ENCODE data around the gene ZNG1F.
"Not testable (repeated sequence)": the region's sequence is repeated elsewhere in the genome, so short reads cannot be mapped to it uniquely, and the experiment has no call there.

Gene ZNG1F

DNA sequence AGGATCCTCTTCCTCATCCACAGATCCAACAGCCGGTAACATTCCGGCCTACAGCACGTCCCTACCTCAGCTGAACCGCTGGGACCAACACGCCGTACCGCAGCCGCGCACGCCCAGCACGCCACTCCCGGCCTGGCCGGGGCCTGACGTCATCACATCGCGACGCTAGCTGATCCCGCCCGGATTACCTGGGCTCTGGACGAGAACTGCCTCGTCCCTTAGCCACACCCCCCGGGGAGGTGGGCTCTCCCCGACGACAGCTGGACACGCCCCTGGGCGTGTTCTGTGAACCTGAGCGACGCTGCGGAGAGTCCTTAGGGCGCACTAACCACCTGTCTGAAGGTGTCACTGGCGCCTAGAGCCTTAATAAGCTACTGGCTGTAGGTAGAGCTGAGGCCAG, at the start of gene ZNG1F:
TSS of gene ZNG1F (minus strand) at position 101 of the 400 bp plus-strand sequence. CDS start at position 42, 59 bp downstream.
- DNase-seq: not testable (repeated sequence)

DNA sequence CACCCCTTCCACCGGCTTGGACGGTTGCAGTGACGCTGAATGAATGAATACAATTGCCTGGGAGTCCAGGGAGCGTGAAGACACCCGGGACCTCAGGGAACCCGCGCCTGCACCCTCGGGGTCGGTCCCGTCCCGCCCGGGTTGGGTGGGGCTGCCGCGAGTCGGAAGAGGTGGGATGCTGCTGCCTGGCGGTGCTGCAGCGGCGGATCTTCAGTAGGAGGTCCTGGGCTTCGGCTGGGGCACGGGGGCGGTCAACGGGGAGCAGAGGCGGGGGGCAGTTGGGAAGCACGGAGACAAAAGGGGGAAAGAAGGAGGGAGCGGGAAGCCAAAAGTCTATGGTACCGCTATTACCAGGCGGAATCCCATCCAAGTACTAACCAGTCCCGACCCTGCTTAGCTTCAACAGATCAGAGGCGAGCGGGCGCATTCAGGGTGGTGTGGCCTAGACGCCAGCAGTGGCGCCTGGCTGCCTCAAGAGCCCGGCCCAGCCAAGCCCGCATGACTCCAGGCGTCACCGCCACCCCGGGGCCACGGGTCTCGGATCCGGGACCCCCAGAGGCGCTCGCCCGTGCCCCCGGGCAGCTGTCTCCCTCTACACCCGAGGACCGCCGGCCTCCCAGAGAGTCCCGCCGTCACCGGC, 48.1 kb upstream of the ZNG1F start:
- peak; percentile 35 for DNase-seq

DNA sequence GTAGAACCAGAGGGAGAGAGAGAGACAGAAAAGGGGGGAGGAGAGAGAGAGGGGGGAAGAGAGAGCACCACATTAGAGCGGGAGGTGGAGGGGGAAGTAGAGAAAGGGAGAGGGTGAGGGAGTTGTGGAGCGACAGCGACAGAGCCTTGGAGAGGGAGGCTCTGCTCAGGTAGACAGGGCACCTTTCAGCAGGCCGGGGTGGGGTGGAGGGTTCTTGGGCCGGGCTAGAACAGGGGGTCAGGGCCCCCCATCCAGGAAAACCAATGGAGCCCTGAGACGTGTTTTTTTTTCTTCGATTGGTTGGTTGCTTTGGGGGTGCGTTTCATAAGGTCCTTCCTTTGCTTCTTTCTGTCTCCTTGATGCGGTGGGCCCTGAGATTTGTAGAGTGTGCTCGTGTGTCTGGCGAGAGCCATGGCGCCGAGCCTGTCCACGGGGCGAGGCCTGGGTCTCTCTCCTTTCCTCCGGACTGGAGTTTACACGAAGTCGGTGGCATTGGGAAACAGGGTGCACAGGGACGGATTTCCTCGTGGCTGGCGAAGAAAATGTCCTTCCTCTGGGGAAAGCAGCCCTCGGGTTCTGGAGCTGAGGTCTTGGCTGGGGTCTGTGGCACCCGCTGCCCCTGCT, 47.5 kb upstream of the ZNG1F start:
- not testable (repeated sequence) for DNase-seq

DNA sequence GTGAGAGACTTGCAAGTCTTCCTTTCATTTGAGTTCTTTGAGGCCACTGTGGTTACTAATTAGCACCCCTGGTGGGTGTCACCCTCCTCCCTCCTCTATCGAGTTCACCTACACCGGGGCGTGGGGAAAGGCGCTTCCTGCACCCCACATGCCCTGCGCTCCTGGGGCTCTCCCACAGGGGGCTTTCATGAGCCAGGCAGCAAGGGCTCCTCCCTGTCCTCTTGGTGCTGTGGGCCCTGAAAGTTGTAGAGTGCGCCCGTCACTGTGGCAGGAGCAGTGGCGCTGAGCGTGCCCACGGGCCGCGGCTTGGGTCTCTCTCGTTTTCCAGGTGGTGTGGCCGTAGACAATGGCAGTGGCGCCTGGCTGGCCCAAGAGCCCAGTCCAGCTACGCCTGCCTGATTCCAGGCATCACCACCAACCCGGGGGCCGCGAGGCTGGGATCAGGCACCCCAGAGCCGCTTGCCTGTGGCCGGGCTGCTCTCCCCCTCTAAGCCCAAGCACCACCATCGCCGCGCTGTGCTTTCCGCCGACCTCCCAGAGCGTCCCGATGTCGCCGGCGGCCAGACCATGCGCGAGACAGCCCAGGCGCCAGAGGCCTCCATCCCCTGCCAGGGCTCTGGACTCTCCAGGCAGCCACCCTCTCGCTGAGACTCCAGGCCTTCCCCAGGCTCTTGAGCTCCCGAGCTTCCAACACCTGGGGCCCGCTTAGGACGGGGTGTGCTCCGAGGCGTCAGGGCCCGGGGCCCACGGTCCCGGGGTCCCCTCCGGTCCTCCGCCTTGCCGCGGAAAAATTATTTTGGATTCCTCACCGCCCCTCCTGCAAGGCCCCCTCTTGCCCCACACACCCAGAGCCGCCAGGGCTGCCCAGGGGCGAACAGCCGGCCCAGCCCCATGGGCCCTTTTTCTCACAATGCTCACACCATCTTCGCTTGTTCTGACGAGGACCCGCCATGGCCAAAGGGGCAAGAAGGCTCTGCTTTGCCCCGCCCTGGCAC, 46.0 kb upstream of the ZNG1F start:
- peak; percentile 34 for DNase-seq

DNA sequence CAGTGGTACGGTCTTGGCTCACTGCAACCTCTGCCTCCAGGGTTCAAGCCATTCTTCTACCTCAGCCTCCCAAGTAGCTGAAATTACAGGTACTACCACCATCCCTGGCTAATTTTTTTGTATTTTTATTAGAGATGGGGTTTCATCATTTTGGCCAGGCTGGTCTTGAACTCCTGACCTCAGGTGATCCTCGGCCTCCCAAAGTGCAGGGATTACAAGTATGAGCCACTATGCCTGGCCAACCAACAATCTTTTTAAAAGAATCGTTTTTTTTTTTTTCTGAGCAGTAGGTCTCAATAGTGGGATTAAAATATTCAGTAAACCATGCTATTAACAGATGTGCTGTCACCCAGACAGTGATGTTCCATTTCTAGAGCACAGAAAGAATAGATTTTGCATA, 45.1 kb upstream of the ZNG1F start:
- not testable (repeated sequence) for DNase-seq

DNA sequence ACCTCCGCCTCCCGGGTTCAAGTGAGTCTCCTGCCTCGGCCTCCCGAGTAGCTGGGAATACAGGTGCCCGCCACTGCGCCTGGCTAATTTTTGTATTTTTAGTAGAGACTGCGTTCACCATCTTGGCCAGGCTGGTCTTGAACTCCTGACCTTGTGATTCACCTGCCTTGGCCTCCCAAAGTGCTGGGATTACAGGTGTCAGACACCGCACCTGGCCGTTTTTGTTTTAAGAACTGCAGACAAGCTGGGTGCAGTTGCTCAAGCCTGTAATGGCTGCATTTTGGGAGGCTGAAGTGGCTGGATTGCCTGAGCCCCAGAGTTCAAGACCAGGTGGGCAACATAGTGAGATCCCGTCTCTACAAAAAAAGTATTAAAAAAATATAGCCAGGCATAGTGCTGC, 43.2 kb upstream of the ZNG1F start:
- not testable (repeated sequence) for DNase-seq

DNA sequence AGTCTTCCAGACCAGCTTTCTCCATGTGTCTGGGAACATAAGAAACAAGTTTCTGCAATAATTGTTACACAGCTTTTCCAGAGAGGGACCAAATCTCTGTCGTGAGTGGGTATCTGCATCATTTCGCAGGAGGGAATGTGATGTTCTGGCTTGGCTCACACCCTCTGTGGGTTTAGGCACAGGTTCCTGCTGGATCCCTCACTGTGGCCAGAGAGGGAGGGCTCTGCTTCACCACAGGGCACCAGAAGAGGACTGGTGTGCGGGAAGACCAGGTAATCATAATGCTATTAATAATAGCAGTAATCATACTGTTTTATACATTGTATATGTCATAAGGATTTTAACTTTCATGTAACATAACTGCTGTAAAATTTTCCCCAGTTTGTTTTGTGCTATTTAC, 41.3 kb upstream of the ZNG1F start:
- DNase-seq: peak; percentile 2

DNA sequence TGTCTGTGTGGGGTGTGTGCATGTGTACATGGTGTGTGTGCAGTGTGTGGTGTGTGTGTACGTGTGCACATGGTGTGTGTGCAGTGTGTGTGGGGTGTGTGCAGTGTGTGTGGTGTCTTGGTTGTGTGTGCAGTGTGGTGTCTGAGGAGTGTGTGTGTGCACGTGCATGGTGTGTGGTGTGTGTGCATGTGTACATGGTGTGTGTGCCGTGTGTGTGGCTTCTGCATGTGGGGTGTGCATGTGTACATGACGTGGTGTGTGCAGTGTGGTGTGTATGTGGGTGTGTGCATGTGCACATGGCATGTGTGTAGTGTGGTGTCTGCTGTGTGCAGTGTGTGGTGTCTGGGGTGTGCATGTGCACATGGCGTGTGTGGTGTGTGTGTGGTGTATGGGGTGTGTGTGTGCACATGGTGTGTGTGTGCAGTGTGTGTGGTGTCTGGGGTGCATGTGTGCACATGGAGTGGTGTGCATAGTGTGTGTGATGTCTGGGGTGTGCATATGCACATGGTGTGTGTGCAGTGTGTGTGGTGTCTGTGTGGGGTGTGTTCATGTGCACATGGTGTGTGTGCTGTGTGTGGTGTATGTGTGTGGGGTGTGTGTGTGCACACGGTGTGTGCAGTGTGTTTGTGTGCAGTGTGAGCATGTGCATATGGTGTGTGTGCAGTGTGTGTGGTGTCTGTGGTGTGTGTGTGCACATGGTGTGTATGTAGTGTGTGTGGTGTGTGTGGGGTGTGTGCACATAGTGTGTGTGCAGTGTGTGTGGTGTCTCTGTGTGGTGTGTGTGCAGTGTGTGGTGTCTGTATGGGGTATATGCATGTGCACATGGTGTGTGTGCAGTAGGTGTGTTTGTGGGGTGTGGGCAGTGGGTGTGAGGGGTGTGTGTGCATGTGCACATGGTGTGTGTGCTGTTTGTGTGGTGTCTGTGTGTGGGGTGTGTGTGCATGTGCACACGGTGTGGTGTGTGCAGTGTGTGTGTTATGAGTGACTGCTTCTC, 40.6 kb upstream of the ZNG1F start:
- DNase-seq: peak; percentile 19

DNA sequence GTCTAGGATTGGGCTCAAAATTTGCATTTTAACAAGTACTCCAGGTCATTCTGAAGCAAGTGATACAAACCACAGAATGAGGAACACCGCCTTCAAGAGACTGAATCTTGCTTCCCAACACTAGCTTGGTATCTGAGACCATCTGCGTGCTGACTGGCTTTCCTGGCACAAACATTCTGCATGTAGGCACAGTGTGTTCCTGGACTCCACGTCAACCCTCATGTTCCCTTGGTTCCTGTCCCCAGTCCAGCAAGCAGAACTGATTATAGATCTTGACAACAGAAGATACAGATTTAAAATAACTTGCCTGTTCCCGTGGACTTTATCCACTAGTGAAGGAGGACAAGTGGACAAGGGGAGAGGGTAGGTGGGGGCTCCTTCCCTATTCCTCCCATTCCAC, 30.7 kb upstream of the ZNG1F start:
- DNase-seq: not testable (repeated sequence)

DNA sequence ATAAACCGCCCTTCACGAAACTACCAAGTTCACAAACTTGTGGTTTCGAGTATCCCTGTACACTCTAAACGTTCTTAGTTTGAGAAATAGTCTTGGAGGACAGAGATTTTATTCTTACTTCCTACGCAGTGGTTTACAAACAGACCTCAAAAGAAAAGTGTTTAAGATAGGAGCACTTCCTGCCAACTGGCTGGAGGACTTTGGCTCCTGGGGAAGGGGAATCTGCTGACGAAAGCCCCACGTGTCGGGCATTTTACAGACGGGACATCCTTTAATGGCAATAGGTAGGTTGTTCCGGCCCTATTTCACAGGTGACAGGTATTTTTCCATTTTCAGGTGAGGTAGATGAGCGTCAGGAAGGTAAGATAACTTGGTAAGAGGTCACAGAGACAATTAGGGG, 678 bp downstream of the ZNG1F start:
- DNase-seq: not testable (repeated sequence)

DNA sequence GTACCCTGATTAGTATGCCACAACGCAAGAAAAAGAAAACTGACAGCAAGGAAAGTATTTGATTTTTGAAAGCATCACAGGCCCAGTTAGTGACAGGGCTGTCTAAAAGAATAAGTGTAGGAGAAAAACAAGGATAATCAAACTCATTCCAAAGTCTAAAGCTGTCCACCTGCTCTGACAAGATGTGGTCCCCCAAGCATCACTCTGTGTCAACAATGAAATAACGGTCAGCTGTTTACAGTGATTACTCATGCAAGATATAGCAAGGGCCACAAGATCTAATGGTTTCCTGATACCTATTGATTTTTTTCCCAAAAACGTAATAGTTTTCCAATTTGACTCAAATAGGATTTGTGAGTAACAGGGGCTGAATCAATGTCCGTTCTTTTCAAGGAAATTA, 14.1 kb downstream of the ZNG1F start:
- peak; percentile 1 for DNase-seq

DNA sequence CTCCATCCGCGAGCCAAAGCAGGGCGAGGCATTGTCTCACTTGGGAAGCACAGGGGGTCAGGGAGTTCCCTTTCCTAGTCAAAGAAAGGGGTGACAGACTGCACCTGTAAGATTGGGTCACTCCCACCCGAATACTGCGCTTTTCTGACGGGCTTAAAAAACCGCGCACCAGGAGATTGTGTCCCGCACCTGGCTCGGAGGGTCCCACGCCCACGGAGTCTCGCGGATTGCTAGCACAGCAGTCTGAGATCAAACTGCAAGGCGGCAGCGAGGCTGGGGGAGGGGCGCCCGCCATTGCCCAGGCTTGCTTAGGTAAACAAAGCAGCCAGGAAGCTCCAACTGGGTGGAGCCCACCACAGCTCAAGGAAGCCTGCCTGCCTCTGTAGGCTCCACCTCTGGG, 39.0 kb downstream of the ZNG1F start:
- not testable (repeated sequence) for DNase-seq

DNA sequence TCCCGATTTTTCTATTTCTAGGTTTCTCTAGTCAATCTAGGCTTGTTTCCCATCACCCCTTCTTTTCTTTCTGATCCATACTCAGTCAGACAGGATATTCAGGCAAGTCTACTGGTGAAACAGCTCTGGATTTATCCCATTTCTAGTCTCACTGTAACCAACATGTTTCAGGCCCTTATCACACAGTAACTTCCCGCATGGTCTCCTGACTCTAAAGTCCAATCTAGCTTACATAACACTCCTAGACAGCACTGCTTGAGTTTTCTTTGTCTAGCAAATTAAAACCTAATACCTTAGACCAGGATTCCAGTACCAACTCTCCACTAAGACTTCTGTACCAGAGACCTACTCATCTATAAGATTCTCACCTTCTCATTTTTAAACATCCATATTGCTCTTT, 47.2 kb downstream of the ZNG1F start:
- not testable (repeated sequence) for DNase-seq

DNA sequence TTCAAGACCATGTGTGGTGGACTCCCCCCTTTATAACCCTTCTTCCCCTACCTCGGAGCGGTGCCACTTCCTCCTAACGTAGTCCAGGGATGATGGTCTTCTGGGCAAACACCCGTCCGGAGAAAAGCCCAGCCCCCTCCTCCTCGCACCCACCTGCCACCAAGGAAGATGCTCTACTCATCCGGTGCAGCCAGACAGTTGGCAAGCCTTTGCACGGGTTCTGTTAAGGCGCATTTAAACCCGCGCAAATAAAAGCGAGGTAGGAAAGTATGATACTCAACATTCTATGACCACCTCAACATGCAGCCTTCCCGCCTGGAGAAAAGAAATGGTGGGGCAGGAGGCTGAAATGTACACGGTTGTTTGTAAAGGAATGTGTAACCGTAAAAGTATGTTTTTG, 60.5 kb downstream of the ZNG1F start, which contains the start of gene FOXD4L6:
TSS of gene FOXD4L6 (minus strand) at position 101 of the 400 bp plus-strand sequence. CDS start 298 bp downstream, outside the sequence.
- not testable (repeated sequence) for DNase-seq

DNA sequence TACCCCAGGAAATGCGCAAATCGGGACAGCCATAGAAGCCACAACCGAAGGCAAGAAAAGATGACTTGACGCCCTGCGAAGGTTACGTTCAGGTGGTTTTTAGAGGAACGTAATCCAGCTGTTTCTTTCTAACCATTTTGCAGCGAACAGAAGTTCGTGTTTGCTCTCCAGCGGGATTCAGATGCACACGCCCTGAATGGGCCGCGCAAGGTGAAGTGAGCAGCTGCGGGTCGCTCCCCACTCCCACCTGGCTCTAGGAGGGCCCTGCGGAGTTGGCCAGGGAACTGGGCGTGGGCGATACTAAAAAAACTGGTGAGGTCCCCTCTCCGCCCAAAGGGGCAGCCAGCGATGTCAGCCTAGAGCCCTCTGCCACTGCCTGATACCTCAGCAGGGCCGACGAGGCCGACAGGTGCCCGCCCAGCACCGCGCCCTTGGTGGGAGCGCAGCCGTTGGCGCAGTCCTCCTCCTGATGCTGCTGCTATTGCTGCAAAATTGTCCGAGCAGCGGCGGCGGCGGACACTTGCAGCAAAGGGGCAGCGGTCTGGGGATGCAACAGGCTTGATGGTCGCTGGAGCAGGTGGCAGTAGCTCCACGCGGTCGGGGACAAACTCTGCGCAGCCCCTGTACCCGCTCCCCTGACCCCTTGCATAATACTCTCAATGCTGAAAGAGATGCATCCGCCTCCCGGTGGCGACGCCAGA, 62.2 kb downstream of the ZNG1F start:
- not testable (repeated sequence) for DNase-seq

DNA sequence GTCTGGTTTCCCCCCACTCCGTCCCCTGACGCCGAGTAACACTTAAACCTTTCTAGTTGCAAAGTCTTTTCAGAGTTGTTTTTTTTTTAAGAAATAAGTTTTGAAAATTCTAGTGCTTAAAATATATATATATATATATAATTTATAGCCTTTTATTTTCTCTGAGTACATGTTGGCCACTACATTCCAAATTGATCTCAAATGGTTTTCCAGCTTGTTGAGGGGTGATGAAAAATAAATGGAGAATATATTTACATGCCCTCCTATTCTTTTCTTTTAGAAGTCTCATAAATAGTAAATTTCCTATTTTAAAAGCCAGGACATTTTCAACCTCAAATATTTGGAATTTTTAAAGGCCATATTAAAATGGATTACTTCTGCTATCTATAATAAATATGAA, 63.2 kb downstream of the ZNG1F start:
- DNase-seq: not testable (repeated sequence)

DNA sequence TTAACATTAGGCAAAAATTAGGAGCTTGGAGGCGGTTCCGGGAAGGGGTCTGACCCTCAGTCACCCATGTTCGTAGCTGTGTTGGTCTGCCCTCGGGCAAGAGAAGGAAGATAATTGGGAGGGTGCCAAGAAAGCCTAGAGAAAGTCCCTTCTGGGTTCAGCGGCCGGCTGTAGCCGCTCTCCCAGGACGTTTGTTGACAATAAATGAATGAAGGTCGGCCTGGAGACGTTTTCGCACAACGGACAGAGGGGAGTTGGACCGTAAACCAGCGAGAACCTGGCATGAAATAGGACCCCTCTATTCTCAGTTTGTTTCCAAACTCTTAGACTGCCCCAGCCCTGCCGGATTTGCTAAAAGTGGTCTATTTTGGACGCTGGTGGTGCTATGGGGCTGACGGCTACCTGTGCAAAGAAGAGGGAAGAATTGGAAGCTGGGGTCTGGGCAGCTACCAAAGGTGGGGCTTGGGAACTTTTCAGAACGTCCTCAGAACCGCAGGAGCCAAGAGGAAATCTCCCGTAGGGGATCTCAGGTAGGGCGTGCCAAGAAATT, 63.9 kb downstream of the ZNG1F start:
- not testable (repeated sequence) for DNase-seq

DNA sequence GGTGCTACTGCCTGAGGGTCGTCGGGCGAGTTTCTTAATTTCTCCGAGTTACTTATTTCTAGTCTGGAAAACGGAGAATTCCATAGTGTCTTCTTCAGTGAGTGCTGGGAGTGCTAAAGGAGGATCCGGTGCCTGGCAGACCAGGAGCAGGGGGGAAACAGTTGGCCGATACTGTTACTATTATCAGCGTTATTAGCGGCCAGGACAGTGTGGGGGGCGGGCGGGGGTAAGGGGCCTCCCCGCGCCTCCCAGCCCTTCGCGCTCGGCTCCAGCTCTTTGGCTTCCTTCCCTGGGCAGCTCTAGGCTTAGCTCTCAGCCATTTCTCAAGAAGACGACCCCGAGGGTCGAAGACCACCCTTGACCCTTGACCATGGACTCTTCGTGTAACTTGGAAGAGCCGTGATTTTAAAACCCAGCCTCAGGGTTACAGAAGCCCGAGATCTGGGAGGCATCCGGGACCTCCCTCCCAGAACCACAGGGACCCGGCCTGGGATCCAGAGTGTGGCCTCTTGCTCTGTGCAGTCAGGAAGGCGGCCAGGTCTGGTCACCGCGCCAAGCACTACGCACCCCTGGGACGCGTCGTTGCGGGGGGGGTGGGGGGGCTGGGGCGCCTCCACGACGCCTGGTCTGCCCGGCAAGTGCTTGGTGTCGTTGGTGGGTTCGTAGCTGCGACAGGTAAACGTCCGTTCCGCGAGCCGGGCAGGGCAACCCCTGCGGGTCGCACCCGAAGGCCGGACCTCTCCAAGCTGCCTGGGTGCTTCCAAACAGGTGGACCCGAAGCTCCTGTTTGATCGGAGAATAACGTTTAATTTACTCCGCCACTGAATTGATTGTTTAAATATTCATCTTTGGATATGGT, 64.6 kb downstream of the ZNG1F start:
- peak; percentile 1 for DNase-seq

DNA sequence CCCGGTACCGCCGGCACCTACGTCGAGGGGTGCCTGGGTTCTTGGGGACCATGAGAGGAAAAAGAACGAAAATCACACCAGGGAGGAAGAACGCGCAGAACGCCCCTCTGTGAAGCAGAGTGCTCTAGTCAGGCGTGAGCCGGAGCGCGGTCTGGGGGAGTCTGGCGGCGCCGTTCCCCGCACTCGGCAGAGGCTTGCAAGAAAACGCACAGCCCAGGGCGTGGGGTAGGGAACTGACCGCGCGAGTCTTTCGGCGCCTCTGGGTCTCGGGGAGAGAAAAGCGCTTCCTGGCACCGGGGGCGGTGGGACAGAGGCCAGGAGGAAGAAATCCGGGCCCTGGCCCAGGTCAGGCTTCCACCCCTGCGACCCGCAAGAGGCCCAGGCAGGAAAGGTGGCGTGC, 65.3 kb downstream of the ZNG1F start:
- DNase-seq: not testable (repeated sequence)

DNA sequence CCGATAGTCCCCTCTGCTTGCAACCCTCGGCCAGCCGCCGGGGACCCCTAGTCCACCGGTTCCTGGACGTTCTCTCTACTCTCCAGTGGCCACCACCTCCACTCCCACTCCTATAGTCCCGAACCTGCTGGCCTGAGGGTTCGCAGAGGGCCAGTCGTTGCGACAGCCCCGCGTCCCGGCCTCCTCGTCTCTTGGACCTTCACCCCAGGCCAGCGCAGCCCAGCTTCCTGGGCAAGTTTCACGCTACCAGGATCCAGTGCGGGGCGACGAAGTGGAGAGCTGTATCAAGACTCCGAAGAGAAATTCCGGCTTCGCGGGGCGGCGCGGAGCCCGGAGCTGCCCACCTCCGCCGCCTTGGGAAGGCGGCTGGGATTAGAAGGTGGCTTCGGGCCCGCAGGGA, 65.7 kb downstream of the ZNG1F start:
- not testable (repeated sequence) for DNase-seq

Data from eye (tissue), 1 donor.